ENCODE data around the gene AIF1. TPM values are rescaled to one million over a fixed set of nuclear protein-coding genes. Genes with fewer than 3 reads are reported as not detected.
A peak's percentile ranks its signal among the peaks of the same experiment; 100 is the strongest.

AIF1 gene
- total and polyA plus RNA-seq, 2 donors from 2014 or later: 44.1 to 121 TPM

DNA sequence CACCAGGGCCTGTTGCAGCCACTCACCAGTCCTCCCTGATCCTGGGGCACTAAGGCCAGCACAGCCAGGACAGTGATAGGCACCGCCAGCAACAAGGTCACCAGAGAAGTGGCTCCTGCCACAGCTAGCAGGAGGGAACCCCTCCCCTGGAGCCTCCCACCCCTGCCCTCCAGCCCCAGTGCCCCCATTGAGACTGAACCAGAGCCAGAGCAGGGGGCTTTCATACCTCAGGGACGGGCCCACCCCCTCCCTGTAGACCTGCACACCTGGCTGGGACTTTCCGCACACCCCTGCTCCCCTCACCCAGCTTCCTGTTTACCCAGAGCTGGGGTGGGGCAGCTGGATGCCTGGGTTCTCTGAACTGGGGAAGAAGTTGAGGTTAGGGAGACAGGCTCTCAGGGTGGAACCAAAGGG lies 32.8 kb upstream of the AIF1 start, which contains the start of gene LTB:
TSS of gene LTB (minus strand) at position 195 of the 414 bp plus-strand sequence. CDS start at position 188, 7 bp downstream.
- Histone ChIP-seq H3K4me1 (ENCODE audit: control insufficient read depth in 2 of 3, insufficient read depth in 2 of 3, low read depth in 1 of 3, low read length in 3 of 3) (peaks cover 0 to 10% (median 5%) of the 10 kb centered on the region in 3 donors), H3K27me3 (ENCODE audit: control insufficient read depth, insufficient read depth, low read length) (no peaks in the 10 kb centered on the region), H3K9me3 (ENCODE audit: control insufficient read depth in 2 of 3, insufficient read depth in 1 of 3, low read length in 3 of 3) (no peaks in the 10 kb centered on the region), H3K27ac (ENCODE audit: low read depth in 2 of 2, low read length in 2 of 2) (peak within 1 kb of the TSS; percentile 70 to 78), H3K4me3 (ENCODE audit: low read length in 3 of 3) (peak within 1 kb of the TSS; percentile 65 to 93 (median 90)), H3K9ac (ENCODE audit: low read length in 3 of 3) (peak within 1 kb of the TSS; percentile 69 to 97 (median 93)), H3K36me3 (ENCODE audit: control insufficient read depth in 2 of 3, insufficient read depth in 3 of 3, low read length in 3 of 3) (no peaks in the 10 kb centered on the region)
- intact Hi-C loops (cut with DNase I): no loop called here
- FAIRE-seq (no peak), DNase-seq (no peak)
- TF ChIP-seq, protein P1, sequence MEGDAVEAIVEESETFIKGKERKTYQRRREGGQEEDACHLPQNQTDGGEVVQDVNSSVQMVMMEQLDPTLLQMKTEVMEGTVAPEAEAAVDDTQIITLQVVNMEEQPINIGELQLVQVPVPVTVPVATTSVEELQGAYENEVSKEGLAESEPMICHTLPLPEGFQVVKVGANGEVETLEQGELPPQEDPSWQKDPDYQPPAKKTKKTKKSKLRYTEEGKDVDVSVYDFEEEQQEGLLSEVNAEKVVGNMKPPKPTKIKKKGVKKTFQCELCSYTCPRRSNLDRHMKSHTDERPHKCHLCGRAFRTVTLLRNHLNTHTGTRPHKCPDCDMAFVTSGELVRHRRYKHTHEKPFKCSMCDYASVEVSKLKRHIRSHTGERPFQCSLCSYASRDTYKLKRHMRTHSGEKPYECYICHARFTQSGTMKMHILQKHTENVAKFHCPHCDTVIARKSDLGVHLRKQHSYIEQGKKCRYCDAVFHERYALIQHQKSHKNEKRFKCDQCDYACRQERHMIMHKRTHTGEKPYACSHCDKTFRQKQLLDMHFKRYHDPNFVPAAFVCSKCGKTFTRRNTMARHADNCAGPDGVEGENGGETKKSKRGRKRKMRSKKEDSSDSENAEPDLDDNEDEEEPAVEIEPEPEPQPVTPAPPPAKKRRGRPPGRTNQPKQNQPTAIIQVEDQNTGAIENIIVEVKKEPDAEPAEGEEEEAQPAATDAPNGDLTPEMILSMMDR (IDR thresholded peaks at IDR 0.05; ENCODE audit: borderline replicate concordance, extremely low read depth, insufficient read depth): no peak

DNA sequence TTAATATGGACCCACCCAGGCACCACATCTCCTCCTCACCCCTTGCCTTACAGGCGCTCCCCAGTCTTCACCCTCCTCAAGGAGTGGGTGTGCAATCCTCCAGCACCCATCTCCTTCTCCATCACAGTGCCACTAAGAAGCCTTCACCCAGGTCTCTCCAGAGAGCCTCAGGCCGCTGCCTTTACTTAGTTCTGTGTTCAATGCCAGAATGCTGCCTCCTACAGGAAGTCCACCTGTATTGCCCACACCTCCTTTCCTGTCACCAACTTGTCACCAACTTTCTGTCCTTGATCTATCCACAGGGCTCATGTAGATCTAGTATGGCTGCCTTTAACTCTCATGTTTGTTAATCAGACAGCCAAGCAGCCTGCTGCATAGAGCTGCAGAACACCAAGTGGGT lies 29.5 kb upstream of the AIF1 start:
- H3K27me3 ChIP-seq (ENCODE audit: control insufficient read depth, insufficient read depth, low read length): no peaks in the 10 kb centered on the region
- intact Hi-C loops (cut with DNase I): no loop called here
- H3K36me3 ChIP-seq (ENCODE audit: control insufficient read depth in 2 of 3, insufficient read depth in 3 of 3, low read length in 3 of 3): no peaks in the 10 kb centered on the region
- DNase-seq (no peak), FAIRE-seq (no peak)
- peaks cover 0 to 10% (median 1%) of the 10 kb centered on the region in 3 donors for H3K4me1 ChIP-seq (ENCODE audit: control insufficient read depth in 2 of 3, insufficient read depth in 2 of 3, low read depth in 1 of 3, low read length in 3 of 3)
- no peak overlapping the region for H3K4me3 ChIP-seq (ENCODE audit: low read length in 3 of 3)
- H3K9ac ChIP-seq (ENCODE audit: low read length in 3 of 3): no peak overlapping the region
- no peaks in the 10 kb centered on the region for H3K9me3 ChIP-seq (ENCODE audit: control insufficient read depth in 2 of 3, insufficient read depth in 1 of 3, low read length in 3 of 3)
- TF ChIP-seq, protein P1 (IDR thresholded peaks at IDR 0.05; ENCODE audit: borderline replicate concordance, extremely low read depth, insufficient read depth): no peak
- no peak overlapping the region for H3K27ac ChIP-seq (ENCODE audit: low read depth in 2 of 2, low read length in 2 of 2)

DNA sequence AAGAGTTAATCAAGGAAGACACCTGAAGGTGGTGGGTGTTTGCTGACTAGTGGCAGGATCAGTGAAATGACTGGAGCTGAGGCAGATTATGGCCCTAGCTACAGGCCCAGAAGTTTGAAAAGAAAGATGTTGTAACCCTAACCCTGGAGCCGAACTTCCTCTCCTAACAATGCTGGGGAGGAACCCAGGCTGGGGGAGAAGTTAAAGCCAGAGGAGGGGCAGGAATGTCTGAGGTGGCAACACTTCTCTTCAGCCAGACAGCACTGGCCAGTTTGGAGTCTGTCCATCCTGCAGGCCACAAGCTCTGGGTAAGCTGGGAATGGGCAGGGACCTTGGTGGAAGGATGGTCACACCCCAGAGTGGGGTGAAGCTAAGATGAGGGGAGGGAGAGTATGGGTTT lies 29.0 kb upstream of the AIF1 start, which contains the start of gene LST1:
TSS of gene LST1 (plus strand) at position 270 of the 400 bp plus-strand sequence. CDS start 1,023 bp downstream, outside the sequence.
- Histone ChIP-seq H3K9ac (ENCODE audit: low read length in 3 of 3) (no peak within 1 kb of the TSS), H3K36me3 (ENCODE audit: control insufficient read depth in 2 of 3, insufficient read depth in 3 of 3, low read length in 3 of 3) (no peaks in the 10 kb centered on the region), H3K4me3 (ENCODE audit: low read length in 3 of 3) (no peak within 1 kb of the TSS), H3K27ac (ENCODE audit: low read depth in 2 of 2, low read length in 2 of 2) (no peak within 1 kb of the TSS), H3K9me3 (ENCODE audit: control insufficient read depth in 2 of 3, insufficient read depth in 1 of 3, low read length in 3 of 3) (no peaks in the 10 kb centered on the region), H3K4me1 (ENCODE audit: control insufficient read depth in 2 of 3, insufficient read depth in 2 of 3, low read depth in 1 of 3, low read length in 3 of 3) (peaks cover 0 to 8% (median 0%) of the 10 kb centered on the region in 3 donors), H3K27me3 (ENCODE audit: control insufficient read depth, insufficient read depth, low read length) (no peaks in the 10 kb centered on the region)
- FAIRE-seq: no peak
- TF ChIP-seq, protein P1 (IDR thresholded peaks at IDR 0.05; ENCODE audit: borderline replicate concordance, extremely low read depth, insufficient read depth): no peak
- DNase-seq: no peak
- intact Hi-C loops (cut with DNase I): no loop called here

Measured in kidney (tissue), 14 donors.